HAP-1 (cell line): Measurements from ENCODE around the gene CATSPERB.
"Not testable (repeated sequence)": the region's sequence is repeated elsewhere in the genome, so short reads cannot be mapped to it uniquely, and the experiment has no call there.

Source experiments
- DNase-seq, 2 experiments: peaks; one replicate each; pipeline ENCODE4 v3.0.0-alpha.2; 2016 to 2020; ENCODE audit warnings: low spot score in 2 of 2
- H3K27me3 ChIP-seq: fragments of 250-450 bp; sonication (Bioruptor Pico); 2 replicates; pipeline ENCODE4 v1.5.1; 2020; ENCODE audit warnings: low read depth, mild to moderate bottlenecking, moderate library complexity
- H3K36me3 ChIP-seq: fragments of 250-450 bp; sonication (Bioruptor Pico); replicated peaks from 2 replicates; pipeline ENCODE4 v1.5.1; 2020; ENCODE audit warnings: mild to moderate bottlenecking
- H3K4me1 ChIP-seq: fragments of 250-450 bp; sonication (Bioruptor Pico); 2 replicates; pipeline ENCODE4 v1.5.1; 2020; ENCODE audit warnings: mild to moderate bottlenecking
- H3K4me3 ChIP-seq: fragments of 250-450 bp; sonication (Bioruptor Pico); 2 replicates; pipeline ENCODE4 v1.5.1; 2020; ENCODE audit warnings: mild to moderate bottlenecking, moderate library complexity
- H3K9me3 ChIP-seq: fragments of 250-450 bp; sonication (Bioruptor Pico); 2 replicates; pipeline ENCODE4 v1.5.1; 2020; ENCODE audit warnings: mild to moderate bottlenecking, moderate library complexity
- in situ Hi-C: fragments of 300-500 bp; cut with MboI; formaldehyde crosslinking; loops from 3 replicates; pipeline ENCODE4 v1.14.3; 2020; ENCODE audit warnings: low sequenced_read_pairs, inconsistent platforms, mixed read lengths

The CATSPERB gene

DNA sequence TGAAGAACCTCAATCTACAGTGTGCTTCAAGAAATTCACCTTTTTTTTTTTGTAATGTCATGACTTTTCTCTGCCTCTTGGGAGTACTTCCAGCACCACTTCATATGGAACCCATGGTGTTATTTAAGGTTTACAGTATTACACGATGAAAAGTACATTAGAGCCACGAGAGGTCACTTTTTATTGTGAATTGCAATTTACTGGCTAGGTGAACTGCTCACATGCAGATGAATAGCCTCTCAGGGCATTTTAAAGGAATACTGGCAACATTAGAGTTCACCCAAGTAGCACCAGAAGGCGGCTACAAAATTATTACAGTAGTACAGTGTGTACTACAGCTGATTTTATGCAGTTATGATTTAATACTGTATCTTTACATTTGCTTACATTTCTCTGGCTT, 122.7 kb downstream of the CATSPERB start:
- in situ Hi-C loops, result no loop called here
- peaks cover 18% of the 10 kb centered on the region for H3K4me1 ChIP-seq
- H3K9me3 ChIP-seq, result no peaks in the 10 kb centered on the region
- DNase-seq, result no peak
- no peak overlapping the region for H3K4me3 ChIP-seq
- no peaks in the 10 kb centered on the region for H3K36me3 ChIP-seq
- no peaks in the 10 kb centered on the region for H3K27me3 ChIP-seq

DNA sequence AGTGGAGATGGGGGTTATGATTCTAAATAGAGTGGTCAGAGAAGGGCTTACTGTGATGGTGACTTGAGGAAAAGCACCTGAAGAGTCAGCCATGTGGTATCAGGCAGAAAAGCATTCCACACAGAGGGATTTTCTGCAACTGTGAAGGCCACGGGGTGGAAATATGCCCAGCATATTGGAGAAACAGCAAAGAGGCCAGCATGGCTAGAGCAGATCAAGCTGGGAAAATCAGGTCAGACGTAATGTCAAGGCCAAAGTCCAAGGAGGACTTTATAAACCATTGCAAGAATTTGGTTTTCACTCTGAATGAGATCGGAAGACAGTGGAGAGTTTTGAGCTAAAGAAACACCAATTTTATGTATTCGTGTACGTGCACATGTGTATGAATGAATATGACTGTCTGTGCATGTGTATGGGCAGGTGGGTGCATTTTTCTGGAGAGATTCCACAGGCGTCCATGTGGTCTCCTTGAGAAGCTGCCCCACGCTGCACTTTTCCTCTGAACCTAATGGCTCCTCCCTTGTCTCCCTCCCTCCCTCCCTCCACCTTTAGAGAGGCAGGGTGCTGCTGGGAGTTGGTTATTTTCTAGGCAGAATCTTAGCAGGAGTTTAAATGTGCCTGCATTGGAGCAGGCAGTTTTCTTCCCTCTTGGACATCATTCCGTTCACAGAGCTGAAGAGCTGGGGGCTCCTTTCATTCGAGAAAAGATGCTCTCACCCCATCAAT, 124.4 kb downstream of the CATSPERB start:
- Histone ChIP-seq H3K4me3 (no peak overlapping the region), H3K9me3 (no peaks in the 10 kb centered on the region), H3K4me1 (peaks cover 18% of the 10 kb centered on the region), H3K36me3 (no peaks in the 10 kb centered on the region), H3K27me3 (no peaks in the 10 kb centered on the region)
- DNase-seq, result no peak
- in situ Hi-C loops, result no loop called here

- no peaks in the 10 kb centered on the region for H3K36me3 ChIP-seq
- peaks cover 18% of the 10 kb centered on the region for H3K4me1 ChIP-seq
- no peaks in the 10 kb centered on the region for H3K27me3 ChIP-seq
- no peaks in the 10 kb centered on the region for H3K9me3 ChIP-seq
- H3K4me3 ChIP-seq, result no peak overlapping the region
- no peak for DNase-seq
- in situ Hi-C loops, result no loop called here
Observed at GRCh38 chr14:91606851-91607250, 125.0 kb downstream of the CATSPERB start.

DNA sequence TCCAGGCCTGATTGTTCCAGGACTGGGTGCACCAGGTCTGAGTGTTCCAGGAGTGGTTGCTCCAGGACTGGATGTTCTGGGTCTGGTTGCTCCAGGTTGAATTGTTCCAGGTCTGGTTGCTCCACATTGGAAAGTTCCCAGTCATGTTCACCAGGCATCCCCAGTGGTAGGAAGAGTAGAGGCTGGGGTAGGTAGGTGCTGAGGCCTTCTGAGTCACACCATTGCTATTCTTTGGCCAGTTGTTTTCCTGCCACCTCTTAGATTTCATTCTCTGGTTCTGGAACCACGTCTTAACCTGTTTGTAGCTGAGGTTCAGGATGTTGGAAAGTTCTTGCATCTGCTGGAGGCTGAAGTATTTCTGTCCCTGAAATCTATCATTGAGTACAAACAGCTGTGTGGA, 127.3 kb downstream of the CATSPERB start:
- DNase-seq, H3K4me3 ChIP-seq, H3K9me3 ChIP-seq, H3K27me3 ChIP-seq, H3K4me1 ChIP-seq, H3K36me3 ChIP-seq, in situ Hi-C loops: not testable (repeated sequence)

GRCh38 chr14:91599994-91600393, 131.9 kb downstream of the CATSPERB start:
- no peak overlapping the region for H3K4me3 ChIP-seq
- in situ Hi-C loops, result no loop called here
- no peaks in the 10 kb centered on the region for H3K36me3 ChIP-seq
- H3K27me3 ChIP-seq, result no peaks in the 10 kb centered on the region; the same call in 1 of the 2 replicates
- DNase-seq, result no peak
- no peaks in the 10 kb centered on the region for H3K9me3 ChIP-seq
- H3K4me1 ChIP-seq, result peaks cover under 1% of the 10 kb centered on the region

GRCh38 chr14:91595736-91596135, 136.2 kb downstream of the CATSPERB start:
- H3K9me3 ChIP-seq, result no peaks in the 10 kb centered on the region
- H3K4me3 ChIP-seq, result no peak overlapping the region
- H3K4me1 ChIP-seq, result peaks cover 8% of the 10 kb centered on the region
- in situ Hi-C loops, result no loop called here
- H3K27me3 ChIP-seq, result no peaks in the 10 kb centered on the region; the same call in 1 of the 2 replicates
- H3K36me3 ChIP-seq, result no peaks in the 10 kb centered on the region
- no peak for DNase-seq

DNA sequence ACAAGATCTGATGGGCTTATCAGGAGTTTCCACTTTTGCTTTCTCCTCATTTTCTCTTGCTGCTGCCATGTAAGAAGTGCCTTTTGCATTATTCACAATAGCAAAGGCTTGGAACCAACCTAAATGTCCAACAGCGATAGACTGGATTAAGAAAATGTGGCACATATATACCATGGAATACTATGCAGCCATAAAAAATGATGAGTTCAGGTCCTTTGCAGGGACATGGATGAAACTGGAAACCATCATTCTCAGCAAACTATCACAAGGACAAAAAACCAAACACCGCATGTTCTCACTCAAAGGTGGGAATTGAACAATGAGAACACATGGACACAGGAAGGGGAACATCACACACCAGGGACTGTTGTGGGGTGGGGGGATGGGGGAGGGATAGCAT, 137.9 kb downstream of the CATSPERB start:
- H3K27me3 ChIP-seq, DNase-seq, H3K9me3 ChIP-seq, in situ Hi-C loops, H3K4me3 ChIP-seq, H3K36me3 ChIP-seq: not testable (repeated sequence)
- peaks cover 12% of the 10 kb centered on the region for H3K4me1 ChIP-seq

GRCh38 chr14:91586410-91586809, 145.5 kb downstream of the CATSPERB start:
- Histone ChIP-seq H3K27me3 (no peaks in the 10 kb centered on the region), H3K36me3 (no peaks in the 10 kb centered on the region), H3K9me3 (no peaks in the 10 kb centered on the region), H3K4me1 (peaks cover 20% of the 10 kb centered on the region), H3K4me3 (no peak overlapping the region)
- in situ Hi-C loops, result no loop called here
- DNase-seq, result no peak

GRCh38 chr14:91585856-91586255, 146.0 kb downstream of the CATSPERB start:
- in situ Hi-C loops, result no loop called here
- Histone ChIP-seq H3K36me3 (no peaks in the 10 kb centered on the region), H3K4me3 (no peak overlapping the region), H3K4me1 (peaks cover 24% of the 10 kb centered on the region), H3K9me3 (no peaks in the 10 kb centered on the region), H3K27me3 (no peaks in the 10 kb centered on the region)
- no peak for DNase-seq

- Histone ChIP-seq H3K9me3 (no peaks in the 10 kb centered on the region), H3K27me3 (no peaks in the 10 kb centered on the region), H3K4me3 (no peak overlapping the region), H3K4me1 (peaks cover 32% of the 10 kb centered on the region), H3K36me3 (no peaks in the 10 kb centered on the region)
- DNase-seq, result no peak
- in situ Hi-C loops, result no loop called here
Observed at GRCh38 chr14:91582761-91583160, 149.1 kb downstream of the CATSPERB start.

DNA sequence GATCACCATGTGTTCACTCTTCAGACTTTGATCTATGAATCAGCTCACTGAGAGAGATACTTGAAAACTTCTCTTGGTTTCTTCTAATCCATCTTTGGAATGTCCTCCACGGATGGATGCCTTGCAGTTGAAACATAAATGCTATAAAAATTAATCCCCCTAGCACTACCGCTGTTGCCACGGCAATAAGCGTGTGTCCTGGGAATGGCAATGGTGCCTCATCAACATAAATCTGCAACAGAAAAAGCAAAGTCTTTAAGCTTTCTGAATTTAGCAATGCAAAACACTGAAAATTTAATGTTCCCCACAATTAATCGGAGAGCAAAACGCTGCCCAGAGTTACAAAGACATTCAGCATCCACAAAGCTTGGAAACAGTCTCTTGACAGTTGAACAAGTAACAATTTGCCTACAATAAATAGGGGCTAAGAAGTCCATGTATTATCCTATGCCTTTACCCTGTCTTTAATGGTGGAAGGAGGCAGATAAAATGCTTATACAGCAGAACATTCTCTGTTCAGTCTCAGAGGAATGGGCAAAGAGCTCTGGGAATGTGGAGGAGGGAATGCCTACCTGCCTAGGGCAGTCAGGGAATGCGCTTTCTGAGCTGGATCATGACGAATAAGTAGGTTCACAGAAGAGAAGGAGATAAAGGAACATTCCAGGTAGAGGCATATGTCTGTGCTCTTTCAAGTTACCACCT, 150.9 kb downstream of the CATSPERB start:
- peak; percentile 84 to 99 for DNase-seq
- in situ Hi-C loops, result no loop called here

DNA sequence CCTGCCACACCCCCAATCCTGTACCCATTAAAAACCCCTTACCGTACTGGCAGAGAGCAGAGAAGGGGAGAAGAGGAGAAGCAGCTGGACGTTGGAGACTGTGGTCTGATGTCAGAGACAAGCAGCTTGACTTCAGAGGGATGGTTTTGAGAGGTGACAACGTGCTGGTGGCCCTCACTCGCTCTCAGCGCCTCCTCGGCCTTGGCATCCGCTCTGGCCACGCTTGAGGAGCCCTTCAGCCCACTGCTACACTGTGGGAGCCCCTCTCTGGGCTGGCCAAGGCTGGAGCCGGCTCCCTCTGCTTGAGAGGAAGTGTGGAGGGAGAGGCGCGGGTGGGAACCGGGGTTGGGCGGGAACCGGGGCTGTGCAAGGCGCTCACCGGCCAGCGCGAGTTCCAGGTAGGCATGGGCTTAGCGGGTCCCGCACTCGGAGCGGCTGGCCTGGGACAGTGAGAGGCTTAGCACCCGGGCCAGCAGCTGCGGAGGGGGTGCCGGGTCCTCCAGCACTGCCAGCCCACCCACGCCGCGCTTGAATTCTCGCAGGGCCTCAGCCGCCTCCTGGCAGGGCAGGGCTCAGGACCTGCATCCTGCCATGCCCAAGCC, 154.2 kb downstream of the CATSPERB start:
- H3K4me3 ChIP-seq, result no peak overlapping the region
- no peak for DNase-seq
- in situ Hi-C loops, result no loop called here
- no peaks in the 10 kb centered on the region for H3K36me3 ChIP-seq
- no peaks in the 10 kb centered on the region for H3K27me3 ChIP-seq
- H3K4me1 ChIP-seq, result peaks cover 47% of the 10 kb centered on the region
- H3K9me3 ChIP-seq, result peaks cover 3% of the 10 kb centered on the region; the same call in 1 of the 2 replicates

More for the DNA sequence above, 150.9 kb downstream of the CATSPERB start:
- H3K9me3 ChIP-seq, result peaks cover 3% of the 10 kb centered on the region; the same call in 1 of the 2 replicates
- H3K4me3 ChIP-seq, result no peak overlapping the region
- H3K36me3 ChIP-seq, result no peaks in the 10 kb centered on the region
- peaks cover 32% of the 10 kb centered on the region for H3K4me1 ChIP-seq
- H3K27me3 ChIP-seq, result no peaks in the 10 kb centered on the region

DNA sequence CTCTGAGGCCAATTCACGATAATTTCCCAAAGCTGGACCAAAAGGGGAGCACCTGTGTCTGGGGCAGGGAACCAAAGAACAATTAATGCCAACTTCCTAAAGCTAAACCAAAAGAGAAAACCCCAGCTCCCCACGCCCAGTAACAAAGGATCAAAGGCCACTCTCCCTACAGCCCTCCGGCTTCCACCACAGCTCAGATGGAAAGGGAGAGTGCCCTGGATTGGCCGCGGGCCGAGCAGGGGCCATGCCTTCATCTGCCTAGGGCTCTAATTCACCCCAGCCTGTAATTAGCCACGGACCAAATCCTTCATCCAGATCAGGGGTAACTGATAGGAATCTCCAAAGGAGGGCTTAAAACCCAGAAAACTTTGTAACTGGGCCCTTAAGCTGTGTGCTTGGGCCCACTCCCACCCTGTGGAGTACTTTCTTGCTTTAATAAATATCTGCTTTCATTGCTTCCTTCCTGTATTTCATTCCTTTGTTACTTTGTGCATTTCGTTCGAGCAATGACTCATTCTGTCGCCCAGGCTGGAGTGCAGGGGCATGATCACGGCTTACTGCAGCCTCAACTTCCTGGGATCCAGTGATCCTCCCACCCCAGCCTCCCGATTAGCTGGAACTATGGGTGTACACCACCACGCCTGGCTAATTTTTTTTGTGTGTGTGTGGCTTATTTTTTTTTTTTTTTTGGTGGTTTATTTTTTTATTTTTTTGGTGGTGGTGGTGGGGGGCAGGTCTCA, 156.2 kb downstream of the CATSPERB start:
- no peak overlapping the region for H3K4me3 ChIP-seq
- DNase-seq, result no peak

More for the DNA sequence above, 156.2 kb downstream of the CATSPERB start:
- H3K36me3 ChIP-seq, result no peaks in the 10 kb centered on the region
- H3K27me3 ChIP-seq, result no peaks in the 10 kb centered on the region
- peaks cover 33% of the 10 kb centered on the region for H3K4me1 ChIP-seq
- in situ Hi-C loops, result no loop called here
- peaks cover 3% of the 10 kb centered on the region for H3K9me3 ChIP-seq
